ENCODE measurements around the gene DUSP11.
"Not testable (repeated sequence)": the region's sequence is repeated elsewhere in the genome, so short reads cannot be mapped to it uniquely, and the experiment has no call there.

The DUSP11 gene

DNA sequence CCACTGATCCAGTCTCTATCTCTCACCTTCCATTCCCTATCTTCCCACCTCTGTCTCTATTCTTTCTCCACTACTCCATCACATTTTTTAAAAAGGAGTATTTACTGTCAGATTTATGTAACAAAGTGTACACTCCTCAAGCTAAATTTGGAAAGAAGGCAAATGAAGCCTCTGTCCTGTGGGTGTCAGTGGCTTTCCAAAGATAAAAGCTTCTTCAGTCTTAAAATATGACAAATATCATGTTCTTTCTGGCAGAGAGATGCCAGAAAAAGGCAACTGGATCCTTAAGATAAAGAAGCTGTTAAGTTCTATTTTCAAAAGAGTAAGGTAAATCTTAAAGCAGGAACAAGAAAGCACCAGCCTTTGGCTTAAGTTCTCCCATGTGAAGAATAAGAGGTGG lies 7.1 kb downstream of the DUSP11 start:
- DNase-seq (ENCODE audit: low spot score): no peak

DNA sequence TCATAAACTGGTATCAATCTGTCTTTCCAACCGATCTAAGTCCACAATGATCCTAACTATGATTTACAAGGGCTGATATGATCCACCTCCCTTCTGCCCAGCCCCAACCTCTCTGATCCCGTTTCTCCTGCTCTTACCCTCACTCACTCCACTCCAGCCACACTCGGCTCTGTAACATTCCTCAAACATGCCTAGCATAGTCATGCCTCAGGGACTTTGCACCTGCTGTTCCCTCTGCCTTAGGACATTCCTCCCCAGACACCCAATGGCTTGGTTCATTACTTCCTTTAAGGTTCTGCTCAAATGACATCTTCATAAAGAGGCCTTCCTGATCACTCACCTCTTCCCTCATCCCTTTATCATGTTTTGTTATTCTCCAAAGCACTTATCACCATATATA lies 9.2 kb downstream of the DUSP11 start:
- no peak for DNase-seq (ENCODE audit: low spot score)

DNA sequence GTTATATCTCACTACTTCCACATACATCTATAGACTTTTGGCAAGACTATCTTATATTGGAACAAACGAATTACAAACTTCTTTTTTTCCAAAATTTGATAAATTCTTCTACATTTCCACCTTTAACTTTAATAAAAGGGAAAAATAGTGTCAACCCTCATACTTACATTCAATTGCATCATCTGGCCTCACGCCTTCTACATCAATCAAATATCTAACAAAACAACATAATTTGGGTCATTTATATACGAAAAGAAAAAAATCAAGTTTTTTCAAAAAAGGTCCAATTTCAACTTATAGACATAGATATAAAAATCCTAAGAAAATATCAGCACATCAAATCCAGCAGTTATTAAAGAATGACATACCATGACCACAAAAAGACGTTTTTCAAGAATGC lies 12.9 kb downstream of the DUSP11 start:
- no peak for DNase-seq (ENCODE audit: low spot score)

DNA sequence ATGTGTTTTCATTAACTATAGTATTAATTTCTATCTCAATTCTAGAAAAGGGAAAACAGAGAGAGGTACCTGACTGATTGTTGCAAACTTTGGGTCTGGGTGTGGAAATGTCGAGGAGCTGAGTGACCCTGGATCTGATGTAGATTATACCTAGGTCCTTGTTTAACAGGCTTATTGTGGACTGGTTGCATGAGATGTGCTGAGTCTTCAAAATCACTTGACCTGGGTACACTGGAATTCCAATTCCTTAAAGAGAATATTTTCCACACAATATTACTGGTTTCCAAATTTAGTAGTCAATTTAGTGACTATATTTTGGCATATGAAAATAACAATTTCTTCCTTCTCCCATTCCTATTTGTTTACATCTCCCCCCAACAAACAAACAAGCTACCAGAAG lies 13.6 kb downstream of the DUSP11 start:
- no peak for DNase-seq (ENCODE audit: low spot score)

DNA sequence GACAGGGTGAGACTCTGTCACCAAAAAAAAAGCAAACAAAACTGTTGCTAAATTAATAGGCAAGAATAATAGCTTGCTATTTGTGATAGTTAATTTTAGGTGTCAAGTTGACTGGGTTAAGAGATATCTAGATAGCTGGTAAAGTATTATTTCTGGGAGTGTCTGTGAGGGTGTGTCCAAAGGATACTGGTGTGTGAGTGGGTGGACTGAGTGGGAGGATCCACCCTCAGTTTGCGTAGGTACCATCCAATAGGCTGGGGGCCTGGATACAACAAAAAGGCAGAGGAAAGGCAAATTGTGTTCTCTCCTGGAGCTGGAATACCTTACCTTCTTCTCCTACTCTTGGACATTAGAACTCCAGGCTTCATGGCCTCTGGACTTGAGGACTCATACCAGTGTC lies 15.0 kb downstream of the DUSP11 start:
- no peak for DNase-seq (ENCODE audit: low spot score)

DNA sequence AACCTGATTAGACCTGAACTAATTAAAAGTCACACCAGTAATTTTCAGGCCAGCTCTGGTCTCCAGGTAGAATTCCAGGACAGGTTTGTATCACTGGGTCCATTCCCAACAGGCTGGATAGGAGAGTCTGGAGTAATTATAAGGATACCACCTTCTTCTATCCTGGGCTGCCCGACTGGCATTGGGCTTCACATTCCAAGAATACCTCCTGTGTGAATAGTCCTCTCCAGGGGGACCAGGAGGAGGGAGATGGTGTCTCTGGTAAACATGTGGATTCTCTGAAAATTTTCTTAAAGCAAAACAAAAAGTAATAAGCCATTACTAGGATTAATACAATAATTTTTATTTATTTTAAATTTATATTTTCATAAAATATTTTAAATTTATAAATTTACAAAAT lies 17.3 kb downstream of the DUSP11 start:
- no peak for DNase-seq (ENCODE audit: low spot score)

DNA sequence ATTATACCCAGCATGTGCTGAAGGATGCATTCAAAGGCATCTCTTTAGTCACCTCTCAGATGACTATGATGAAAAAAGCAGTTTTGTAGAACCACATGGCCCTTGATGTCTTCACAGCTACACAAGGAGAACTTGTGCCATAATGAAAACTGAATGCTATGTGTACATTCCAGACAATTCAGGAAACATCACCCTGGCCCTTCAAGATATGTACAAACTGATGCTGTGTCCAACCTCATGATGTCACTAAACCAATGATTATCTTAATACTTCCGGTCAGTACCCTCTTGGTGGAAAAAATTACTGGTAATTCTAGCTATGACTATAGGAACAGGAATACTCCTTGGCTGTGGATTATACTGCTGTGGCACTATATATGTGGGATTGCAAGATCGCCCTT lies 20.0 kb downstream of the DUSP11 start:
- DNase-seq (ENCODE audit: low spot score): no peak

DNA sequence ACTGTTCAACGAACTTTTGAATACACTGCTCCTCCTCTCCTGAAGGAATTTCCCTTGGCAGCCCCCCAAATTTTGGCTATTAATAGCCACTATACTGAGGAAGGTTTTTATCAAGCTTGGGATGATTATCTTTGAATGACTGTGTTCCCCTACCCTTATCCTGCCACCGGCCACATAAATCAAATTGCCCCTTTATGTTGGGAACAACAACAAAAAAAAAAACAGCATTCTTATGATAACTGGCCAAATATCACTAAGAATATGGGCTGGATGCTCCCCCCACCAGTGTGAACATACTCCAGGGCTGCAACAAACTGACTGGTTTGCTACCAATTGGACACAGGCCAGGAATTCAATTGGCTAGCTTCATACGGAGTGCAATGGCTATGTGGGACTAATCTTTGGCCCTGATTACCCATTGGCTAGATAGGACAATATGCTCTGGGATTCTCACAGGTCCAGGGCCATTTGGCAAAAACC lies 20.6 kb downstream of the DUSP11 start:
- no peak for DNase-seq (ENCODE audit: low spot score)

DNA sequence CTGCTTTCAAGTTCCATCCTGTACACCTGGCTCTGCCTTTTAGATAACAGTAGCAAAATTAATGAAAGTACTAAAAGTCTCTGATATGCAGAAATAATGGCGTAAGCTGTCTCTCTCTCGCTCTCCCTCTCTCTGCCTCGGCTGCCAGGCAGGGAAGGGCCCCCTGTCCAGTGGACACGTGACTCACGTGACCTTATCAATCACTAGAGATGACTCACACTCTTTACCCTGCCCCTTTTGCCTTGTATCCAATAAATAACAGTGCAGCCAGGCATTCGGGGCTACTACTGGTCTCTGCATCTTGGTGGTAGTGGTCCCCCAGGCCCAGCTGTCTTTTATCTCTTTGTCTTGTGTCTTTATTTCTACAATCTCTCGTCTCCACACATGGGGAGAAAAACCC lies 25.6 kb downstream of the DUSP11 start:
- DNase-seq (ENCODE audit: low spot score): not testable (repeated sequence)

DNA sequence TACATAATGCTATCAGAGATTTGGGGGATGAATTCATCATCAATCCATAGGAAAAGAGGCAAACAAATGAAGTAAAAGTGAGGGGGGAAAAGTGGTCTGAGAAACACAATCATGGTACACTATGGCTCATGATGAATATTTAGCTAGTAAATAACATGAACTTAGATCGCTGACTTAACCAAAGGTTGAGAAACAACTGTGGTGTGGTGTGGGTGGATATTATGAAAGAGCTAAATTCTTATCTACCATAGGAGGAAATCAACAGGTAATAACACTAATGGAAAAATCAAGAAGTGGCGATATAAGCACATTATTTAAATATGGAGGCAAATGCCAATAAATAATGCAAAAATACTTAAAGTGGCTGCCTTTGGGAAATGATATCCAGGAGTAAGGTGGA lies 30.6 kb downstream of the DUSP11 start:
- no peak for DNase-seq (ENCODE audit: low spot score)

DNA sequence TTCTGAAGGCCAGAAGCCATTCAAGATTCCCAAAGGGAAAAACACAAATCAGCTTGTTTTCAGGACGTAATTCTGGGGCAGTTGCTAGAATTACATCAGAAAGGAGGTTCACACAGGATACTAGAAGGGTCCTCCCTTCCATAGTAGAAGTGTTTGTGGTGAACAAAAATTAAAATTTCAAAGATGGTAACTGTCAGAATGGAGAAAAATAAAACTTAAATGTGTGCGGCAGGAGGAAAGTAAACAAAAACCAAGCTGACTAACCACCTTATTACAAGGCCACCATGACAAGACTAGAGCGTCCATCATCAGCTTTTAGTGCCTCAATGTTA lies 33.1 kb downstream of the DUSP11 start:
- no peak for DNase-seq (ENCODE audit: low spot score)

DNA sequence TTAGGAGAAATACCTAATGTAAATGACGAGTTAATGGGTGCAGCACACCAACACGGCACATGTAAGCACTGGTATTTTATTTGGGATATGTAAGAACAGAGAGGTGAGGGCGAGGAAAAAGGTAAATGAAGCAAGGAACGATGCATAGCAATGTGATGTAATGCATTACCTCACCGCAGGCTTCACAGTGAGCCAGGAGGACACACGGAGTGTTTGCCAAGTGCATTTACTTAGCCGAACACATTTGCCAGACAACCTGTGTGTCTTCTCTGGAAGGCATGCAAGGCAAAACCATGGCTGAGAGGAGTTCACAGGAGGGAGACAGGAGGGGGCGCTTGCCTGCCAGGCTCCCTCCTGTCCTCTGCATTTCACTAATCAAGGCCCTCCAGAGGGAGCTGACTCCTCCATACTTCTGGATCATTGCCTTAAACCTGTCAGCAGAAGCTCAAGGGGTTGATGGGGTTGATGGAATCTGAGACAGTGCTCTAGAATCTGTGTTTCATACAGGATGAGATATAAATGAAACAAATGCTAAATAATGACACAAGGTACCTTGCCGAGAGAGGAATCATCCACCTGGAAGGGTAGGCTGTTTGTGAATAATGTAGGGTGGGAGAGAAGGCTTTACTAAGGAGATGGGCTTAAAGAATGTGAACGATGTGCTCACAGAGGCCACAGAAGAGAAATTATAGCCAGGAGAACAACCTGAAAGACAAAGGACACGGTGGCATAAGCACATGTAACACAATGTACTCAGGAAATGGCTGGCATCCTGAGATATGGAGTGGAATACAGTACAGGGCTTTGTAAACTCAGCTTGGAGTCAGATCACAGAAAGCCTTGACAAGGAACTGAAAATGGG lies 33.7 kb downstream of the DUSP11 start:
- DNase-seq (ENCODE audit: low spot score): no peak

DNA sequence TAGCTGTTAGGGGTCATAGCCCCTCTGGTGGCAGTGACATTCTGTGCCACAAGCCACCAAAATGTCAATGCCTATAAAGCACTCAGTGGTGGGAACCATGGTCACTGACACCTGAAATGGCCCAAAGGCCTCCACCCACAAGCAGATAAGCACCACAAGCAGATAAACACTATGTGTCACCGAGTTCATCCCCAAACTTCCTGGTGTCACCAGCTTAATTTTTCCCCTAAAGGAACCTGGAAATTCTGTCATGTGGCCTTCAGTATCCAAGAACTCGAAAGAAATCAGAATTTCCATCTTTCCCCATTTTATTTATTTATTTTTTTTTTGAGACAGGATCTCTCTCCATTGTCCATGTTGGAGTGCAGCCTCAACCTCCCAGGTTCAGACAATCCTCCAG lies 39.1 kb downstream of the DUSP11 start:
- DNase-seq (ENCODE audit: low spot score): no peak

DNA sequence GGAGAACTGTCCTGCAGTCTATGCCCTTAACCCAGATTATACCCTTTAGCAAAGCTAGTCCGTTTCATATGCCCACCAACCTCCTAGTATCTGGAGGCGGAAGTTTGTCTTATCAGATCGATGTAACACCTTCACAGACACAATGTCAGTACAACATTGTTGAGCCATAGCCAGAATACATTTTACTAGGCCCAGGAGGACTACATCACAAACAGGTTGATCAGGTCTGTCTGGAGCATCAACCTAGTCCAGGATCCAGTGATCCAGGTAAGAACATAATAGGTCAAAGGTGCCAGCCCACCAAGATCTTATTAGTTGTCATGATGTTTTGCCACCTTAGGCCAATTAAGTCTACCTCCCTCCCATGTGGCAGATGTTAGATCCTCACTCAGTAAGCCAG lies 40.8 kb downstream of the DUSP11 start:
- no peak for DNase-seq (ENCODE audit: low spot score)

DNA sequence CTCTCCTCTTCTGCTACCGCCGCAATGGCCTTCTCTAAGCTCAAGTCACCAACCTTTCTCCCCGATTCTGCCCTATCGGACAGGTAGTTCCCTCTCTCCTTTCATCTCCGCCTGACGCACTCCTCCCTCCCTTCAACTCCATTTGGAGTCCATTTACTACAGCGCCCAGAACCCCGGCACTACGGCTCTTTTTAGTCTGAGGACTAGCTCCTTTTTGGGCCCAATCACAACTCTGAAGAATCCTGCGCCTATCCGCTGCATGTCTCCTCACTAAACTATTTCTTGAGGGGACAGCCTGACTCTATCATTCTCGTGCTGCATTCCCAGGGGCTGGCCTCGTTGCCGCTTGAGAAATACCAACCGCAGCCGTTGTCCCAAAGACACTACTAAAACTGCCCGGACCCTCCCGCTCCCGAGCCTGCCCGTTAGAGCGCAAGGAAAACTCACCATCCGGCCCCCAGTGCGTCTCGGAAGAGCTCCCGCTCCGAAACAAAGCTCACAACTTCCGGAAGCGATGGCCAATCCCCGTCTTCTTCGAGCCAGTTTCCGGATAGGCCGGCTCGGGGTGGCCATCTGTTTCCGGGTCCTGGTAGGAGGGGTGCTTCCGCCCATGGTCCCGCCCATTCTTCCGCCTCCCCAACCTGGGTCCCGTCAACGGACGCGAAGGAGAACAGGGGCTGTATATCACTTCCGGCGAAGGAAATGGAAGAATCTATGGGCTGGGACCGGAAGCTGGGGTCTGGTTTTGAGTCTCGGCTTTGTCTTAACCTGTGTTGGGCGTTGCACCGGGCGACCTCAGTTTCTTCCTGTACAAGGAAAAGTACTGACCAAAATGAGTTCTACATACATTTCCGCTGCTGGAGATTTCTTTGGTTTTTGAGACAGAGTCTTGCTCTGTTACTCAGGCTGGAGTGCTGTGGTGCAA lies 42.8 kb downstream of the DUSP11 start, which contains the start of gene TPRKB:
TSS of gene TPRKB (minus strand) at position 491 of the 925 bp plus-strand sequence. CDS start 2,776 bp downstream, outside the sequence.
- DNase-seq (ENCODE audit: low spot score): peak; percentile 83

DNA sequence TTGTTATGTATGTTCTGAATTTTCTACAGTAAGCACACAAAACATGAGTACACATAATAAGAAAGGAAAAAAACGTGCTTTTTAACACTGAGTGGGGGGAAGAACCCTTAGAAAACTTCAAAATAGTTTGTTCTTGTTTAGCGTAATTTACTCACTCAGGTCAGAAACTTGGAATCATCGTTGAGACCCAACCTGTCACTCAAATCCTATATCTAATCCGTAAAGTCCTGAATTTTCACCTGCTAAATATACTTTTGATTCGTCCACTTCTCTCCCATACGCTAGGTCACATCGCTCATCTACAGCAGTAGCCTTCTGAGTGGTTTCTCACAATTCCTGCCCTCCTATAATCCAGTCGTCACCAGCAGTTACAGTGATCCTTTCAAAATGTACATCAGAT lies 43.5 kb downstream of the DUSP11 start:
- DNase-seq (ENCODE audit: low spot score): no peak

DNA sequence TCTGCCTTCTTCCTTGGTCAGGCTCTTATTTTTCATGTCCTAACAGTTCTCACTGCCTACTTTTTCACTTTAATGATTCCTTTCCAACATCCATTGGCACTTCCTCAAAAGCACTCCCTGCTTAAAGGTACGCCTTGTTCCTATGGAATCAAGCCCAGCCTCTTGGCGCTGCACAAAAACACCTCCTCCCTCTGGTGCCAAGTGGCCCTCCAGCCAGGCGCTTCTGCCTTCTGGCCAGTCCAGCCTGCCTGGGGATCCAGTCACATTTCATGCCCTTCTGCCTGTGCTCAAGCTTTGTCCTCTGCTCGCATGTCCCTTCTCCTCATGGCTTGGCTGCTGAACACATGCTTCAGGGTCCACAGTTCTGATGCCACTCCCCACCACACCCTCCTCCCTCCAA lies 49.1 kb downstream of the DUSP11 start:
- DNase-seq (ENCODE audit: low spot score): no peak

DNA sequence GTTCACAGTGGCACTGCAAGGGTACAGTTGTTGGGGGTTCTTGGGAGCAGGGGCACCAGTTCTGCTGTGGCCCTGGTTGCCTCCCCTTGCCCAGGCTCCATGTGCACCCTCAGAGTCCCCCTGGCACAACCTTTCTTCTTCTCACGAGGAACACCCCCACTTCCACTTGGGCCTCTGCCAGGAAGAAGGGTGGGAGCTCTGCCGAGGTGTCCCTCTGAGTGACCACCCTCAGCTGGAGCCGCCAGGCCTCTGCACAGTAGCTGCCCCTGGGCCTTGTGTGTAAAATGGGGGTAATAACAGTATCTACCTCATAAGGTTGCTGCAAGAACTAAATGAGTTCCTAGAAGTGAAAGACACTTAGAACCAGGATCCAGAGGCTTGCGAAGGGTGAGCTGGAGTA lies 51.2 kb downstream of the DUSP11 start:
- DNase-seq (ENCODE audit: low spot score): no peak

DNA sequence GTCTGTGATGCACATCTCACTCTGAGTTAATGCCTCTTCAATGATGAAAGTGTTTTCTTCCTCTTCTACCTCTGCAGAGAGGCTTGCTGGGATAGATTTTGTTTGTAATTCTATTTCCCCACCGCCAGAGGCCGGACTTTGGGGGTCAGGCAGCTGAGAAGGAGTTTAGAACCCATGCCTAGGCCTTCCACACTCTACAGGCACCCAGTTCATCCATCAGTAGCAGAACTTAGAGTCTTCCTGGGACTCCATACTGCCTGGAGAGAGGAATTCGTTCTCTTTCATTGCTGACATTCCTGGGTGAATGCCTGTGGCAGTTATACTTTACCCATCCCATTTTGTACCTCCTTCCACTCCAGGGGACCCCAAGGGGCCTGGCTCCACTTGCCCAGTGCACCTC lies 51.9 kb downstream of the DUSP11 start:
- no peak for DNase-seq (ENCODE audit: low spot score)

DNA sequence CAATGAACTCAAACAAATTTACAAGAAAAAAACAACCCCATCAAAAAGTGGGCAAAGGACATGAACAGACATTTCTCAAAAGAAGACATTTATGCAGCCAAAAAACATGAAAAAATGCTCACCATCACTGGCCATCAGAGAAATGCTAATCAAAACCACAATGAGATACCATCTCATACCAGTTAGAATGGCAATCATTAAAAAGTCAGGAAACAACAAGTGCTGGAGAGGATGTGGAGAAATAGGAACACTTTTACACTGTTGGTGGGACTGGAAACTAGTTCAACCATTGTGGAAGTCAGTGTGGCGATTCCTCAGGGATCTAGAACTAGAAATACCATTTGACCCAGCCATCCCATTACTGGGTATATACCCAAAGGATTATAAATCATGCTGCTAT lies 53.2 kb downstream of the DUSP11 start:
- not testable (repeated sequence) for DNase-seq (ENCODE audit: low spot score)

DNA sequence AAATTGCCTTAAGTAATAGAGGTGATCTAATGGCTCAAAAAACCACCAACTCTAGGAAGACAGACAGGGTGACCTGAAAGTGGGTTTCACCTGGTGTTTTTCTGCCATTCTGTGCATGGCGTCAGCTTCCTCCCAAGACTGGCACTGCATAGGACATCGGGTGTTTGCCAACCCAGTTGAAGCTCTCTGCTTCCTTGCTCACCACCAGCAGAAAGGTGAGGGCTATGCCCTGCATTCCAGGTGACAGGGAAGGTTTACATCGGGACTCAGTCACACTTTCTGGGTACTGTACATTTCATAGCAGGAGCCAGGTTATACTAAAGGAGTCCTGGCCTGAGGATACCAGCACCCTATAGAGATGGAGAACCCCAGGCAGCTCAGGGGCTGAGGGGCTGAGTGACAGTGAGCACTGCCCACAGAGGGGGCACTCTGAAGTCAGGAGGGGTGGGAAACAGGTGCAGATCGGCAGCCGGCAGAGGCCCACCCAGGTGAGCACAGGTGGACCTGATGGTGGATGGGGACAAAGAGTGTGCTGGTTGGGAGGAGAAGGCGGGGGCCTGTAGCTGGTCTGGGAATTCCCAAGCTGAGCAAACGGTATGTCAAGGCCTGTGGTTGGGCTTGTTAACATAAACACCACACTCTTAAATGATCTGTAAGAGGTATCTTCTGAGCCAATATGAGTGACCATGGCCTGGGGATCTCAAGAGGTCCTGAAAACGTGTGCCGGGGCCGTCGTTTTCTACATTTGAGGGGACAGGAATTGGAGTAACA lies 60.9 kb downstream of the DUSP11 start:
- no peak for DNase-seq (ENCODE audit: low spot score)

DNA sequence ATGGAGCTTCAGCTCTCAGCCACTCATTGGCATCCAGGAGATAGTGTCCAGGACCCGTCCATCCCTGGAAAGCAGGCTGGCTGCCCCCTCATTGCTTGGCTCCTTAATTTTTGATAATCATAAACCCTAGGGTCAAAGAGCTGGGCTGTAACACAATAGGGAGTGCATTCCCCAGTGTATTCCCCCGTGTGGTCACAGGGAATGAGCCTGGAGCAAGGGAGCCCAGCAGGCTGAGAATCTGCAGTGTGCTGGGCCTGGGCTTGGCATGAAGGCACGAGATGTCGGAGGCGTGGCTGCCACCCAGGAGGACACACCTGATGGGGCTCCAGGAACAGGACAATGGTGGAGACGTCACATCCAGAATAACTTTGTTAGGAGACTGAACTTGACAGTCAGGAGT lies 61.5 kb downstream of the DUSP11 start:
- DNase-seq (ENCODE audit: low spot score): no peak

Data from hematopoietic multipotent progenitor cell treated with erythropoietin and hydrocortisone succinate and interleukin-3 and kit ligand, for 17 days (in vitro differentiated cells).